Measurements from ENCODE around the gene HOXA9. TPM values are rescaled to one million over a fixed set of nuclear protein-coding genes. Genes with fewer than 3 reads are reported as not detected.

Gene HOXA9
- polyA plus RNA-seq, 1 donor (not counting 4 experiments of a cell fraction or from before 2014, with no cell fraction given), result 28.1 TPM

GRCh38 chr7:27176962-27177794 is 11.8 kb upstream of the HOXA9 start:
- Histone ChIP-seq H3K9me3 (ENCODE audit: control insufficient read depth, low read depth, low read length) (no peaks in the 10 kb centered on the region), H2AFZ (ENCODE audit: control insufficient read depth, low read length) (no peak overlapping the region), H4K20me1 (ENCODE audit: control insufficient read depth, extremely low read depth, insufficient read depth, low read length) (no peaks in the 10 kb centered on the region), H3K4me3 (ENCODE audit: control insufficient read depth in 2 of 3, extremely low read depth in 1 of 3, insufficient read depth in 2 of 3, low read depth in 1 of 3, low read length in 3 of 3) (no peak overlapping the region), H3K9me1 (ENCODE audit: control insufficient read depth, extremely low read depth, insufficient read depth, low read length) (no peaks in the 10 kb centered on the region), H3K9ac (ENCODE audit: control insufficient read depth, extremely low read depth, insufficient read depth, low read length) (no peak overlapping the region), H3K4me2 (ENCODE audit: control insufficient read depth, extremely low read depth, insufficient read depth, low read depth, low read length) (no peak overlapping the region), H3K36me3 (ENCODE audit: control insufficient read depth in 2 of 2, extremely low read depth in 1 of 2, insufficient read depth in 2 of 2, low read length in 2 of 2) (peaks cover 0 to under 1% of the 10 kb centered on the region in 2 experiments), H3K27ac (ENCODE audit: control insufficient read depth, insufficient read depth, low read length) (no peak overlapping the region), H3K79me2 (ENCODE audit: control insufficient read depth, insufficient read depth, low read length) (peaks cover 12% of the 10 kb centered on the region), H3K4me1 (ENCODE audit: control insufficient read depth, extremely low read depth, insufficient read depth, low read length) (peaks cover 11% of the 10 kb centered on the region), H3K27me3 (ENCODE audit: control insufficient read depth, extremely low read depth, insufficient read depth, low read length) (peaks cover 8% of the 10 kb centered on the region)
- DNase-seq (ENCODE audit: low read depth, low spot score) (no peak), FAIRE-seq (no peak)
- TF ChIP-seq, protein P1, sequence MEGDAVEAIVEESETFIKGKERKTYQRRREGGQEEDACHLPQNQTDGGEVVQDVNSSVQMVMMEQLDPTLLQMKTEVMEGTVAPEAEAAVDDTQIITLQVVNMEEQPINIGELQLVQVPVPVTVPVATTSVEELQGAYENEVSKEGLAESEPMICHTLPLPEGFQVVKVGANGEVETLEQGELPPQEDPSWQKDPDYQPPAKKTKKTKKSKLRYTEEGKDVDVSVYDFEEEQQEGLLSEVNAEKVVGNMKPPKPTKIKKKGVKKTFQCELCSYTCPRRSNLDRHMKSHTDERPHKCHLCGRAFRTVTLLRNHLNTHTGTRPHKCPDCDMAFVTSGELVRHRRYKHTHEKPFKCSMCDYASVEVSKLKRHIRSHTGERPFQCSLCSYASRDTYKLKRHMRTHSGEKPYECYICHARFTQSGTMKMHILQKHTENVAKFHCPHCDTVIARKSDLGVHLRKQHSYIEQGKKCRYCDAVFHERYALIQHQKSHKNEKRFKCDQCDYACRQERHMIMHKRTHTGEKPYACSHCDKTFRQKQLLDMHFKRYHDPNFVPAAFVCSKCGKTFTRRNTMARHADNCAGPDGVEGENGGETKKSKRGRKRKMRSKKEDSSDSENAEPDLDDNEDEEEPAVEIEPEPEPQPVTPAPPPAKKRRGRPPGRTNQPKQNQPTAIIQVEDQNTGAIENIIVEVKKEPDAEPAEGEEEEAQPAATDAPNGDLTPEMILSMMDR (optimal IDR thresholded peaks at IDR 0.05 in 1 of 3, IDR thresholded peaks at IDR 0.05 in 1 of 3, conservative IDR thresholded peaks at IDR 0.05 in 1 of 3; ENCODE audit: extremely low read depth in 1 of 3, insufficient read depth in 2 of 3, low read length in 3 of 3), result no peak
- no peak for TF ChIP-seq EZH2 (IDR thresholded peaks at IDR 0.05; ENCODE audit: low read length)
- dilution Hi-C loops (cut with MboI; ENCODE audit: extremely low pct_ligation_motif_present, low sequenced_read_pairs), result no loop called here

- Histone ChIP-seq H3K9me1 (ENCODE audit: control insufficient read depth, extremely low read depth, insufficient read depth, low read length) (no peaks in the 10 kb centered on the region), H3K27me3 (ENCODE audit: control insufficient read depth, extremely low read depth, insufficient read depth, low read length) (peaks cover 6% of the 10 kb centered on the region), H3K36me3 (ENCODE audit: control insufficient read depth in 2 of 2, extremely low read depth in 1 of 2, insufficient read depth in 2 of 2, low read length in 2 of 2) (peaks cover 0 to 4% of the 10 kb centered on the region in 2 experiments), H3K79me2 (ENCODE audit: control insufficient read depth, insufficient read depth, low read length) (peaks cover 17% of the 10 kb centered on the region), H2AFZ (ENCODE audit: control insufficient read depth, low read length) (no peak overlapping the region), H3K9me3 (ENCODE audit: control insufficient read depth, low read depth, low read length) (no peaks in the 10 kb centered on the region), H4K20me1 (ENCODE audit: control insufficient read depth, extremely low read depth, insufficient read depth, low read length) (no peaks in the 10 kb centered on the region), H3K9ac (ENCODE audit: control insufficient read depth, extremely low read depth, insufficient read depth, low read length) (no peak overlapping the region), H3K4me2 (ENCODE audit: control insufficient read depth, extremely low read depth, insufficient read depth, low read depth, low read length) (no peak overlapping the region), H3K4me1 (ENCODE audit: control insufficient read depth, extremely low read depth, insufficient read depth, low read length) (peaks cover 18% of the 10 kb centered on the region), H3K27ac (ENCODE audit: control insufficient read depth, insufficient read depth, low read length) (no peak overlapping the region), H3K4me3 (ENCODE audit: control insufficient read depth in 2 of 3, extremely low read depth in 1 of 3, insufficient read depth in 2 of 3, low read depth in 1 of 3, low read length in 3 of 3) (no peak overlapping the region)
- FAIRE-seq (no peak), DNase-seq (ENCODE audit: low read depth, low spot score) (no peak)
- dilution Hi-C loops (cut with MboI; ENCODE audit: extremely low pct_ligation_motif_present, low sequenced_read_pairs), result no loop called here
- TF ChIP-seq, protein P1 (optimal IDR thresholded peaks at IDR 0.05 in 1 of 3, IDR thresholded peaks at IDR 0.05 in 1 of 3, conservative IDR thresholded peaks at IDR 0.05 in 1 of 3; ENCODE audit: extremely low read depth in 1 of 3, insufficient read depth in 2 of 3, low read length in 3 of 3), result no peak
- no peak for TF ChIP-seq EZH2 (IDR thresholded peaks at IDR 0.05; ENCODE audit: low read length)
These were observed 11.1 kb upstream of the HOXA9 start for GRCh38 chr7:27176524-27176845.

Data from keratinocyte (primary cell).